ENCODE measurements around the gene CCDC126. TPM values are rescaled to one million over a fixed set of nuclear protein-coding genes. Genes with fewer than 3 reads are reported as not detected.

CCDC126 gene
- total and polyA plus RNA-seq, 2 of the 4 experiments (the other 2 are of a cell fraction): 4.1 to 5.6 TPM

DNA sequence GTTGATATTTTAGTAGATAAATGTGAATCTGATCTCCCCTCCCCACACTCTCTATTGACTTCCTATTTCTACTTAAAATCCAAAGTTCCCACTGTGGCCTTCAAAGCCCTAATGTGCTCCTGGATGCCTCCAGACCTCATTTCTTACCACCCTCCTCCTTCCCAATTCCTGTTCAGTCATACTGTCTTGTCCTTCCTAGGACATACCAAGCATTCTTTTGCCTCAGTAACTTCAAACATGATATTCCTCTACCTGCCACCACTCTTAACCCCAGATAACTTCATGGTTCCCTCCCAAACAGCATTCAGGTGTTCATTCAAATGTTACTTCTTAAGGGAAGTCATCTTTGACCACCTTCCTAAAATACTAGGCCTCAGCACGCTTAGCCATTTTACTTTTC lies 48.6 kb downstream of the CCDC126 start:
- no CpG with 5 or more reads among the region's 1 CpG for WGBS, 2 experiments (ENCODE audit: extremely low coverage in 2 of 2, insufficient read length in 1 of 2)
- Histone ChIP-seq H2AFZ (replicated peaks; ENCODE audit: low read length, poor library complexity) (no peak overlapping the region), H3K4me2 (ENCODE audit: low read depth, low read length) (no peak overlapping the region), H4K20me1 (ENCODE audit: insufficient read depth, low read length) (no peaks in the 10 kb centered on the region), H4K8ac (ENCODE audit: low read depth in 2 of 2, low read length in 2 of 2) (no peak overlapping the region), H2AK9ac (replicated peaks; ENCODE audit: low read depth, low read length, poor library complexity) (no peak overlapping the region), H2BK20ac (ENCODE audit: low read depth, low read length) (no peak overlapping the region), H2BK5ac (ENCODE audit: low read depth, low read length, poor library complexity, severe bottlenecking) (no peak overlapping the region), H3K14ac (replicated peaks; ENCODE audit: low read depth, low read length) (0 out of 2 replicates have a peak overlapping the region, but pooled peaks have one; percentile 15), H3K18ac (ENCODE audit: low read depth, low read length) (no peak overlapping the region), H3K9me1 (ENCODE audit: insufficient read depth, low read length) (no peaks in the 10 kb centered on the region), H3K9ac (ENCODE audit: low read depth, low read length) (no peak overlapping the region), H4K91ac (ENCODE audit: insufficient read depth, low read depth, low read length) (no peak overlapping the region), H3K4me1 (ENCODE audit: control insufficient read depth, insufficient read depth, low read length) (no peaks in the 10 kb centered on the region), H2BK120ac (ENCODE audit: low read depth, low read length) (no peak overlapping the region), H3K9me3 (ENCODE audit: control insufficient read depth, insufficient read depth, low read length) (no peaks in the 10 kb centered on the region), H3K4ac (ENCODE audit: low read depth, low read length) (no peak overlapping the region), H2AK5ac (ENCODE audit: low read depth, low read length) (no peak overlapping the region), H4K5ac (ENCODE audit: low read depth, low read length) (no peak overlapping the region), H3K4me3 (ENCODE audit: insufficient read depth, low read depth, low read length) (no peak overlapping the region), H3K27ac (ENCODE audit: insufficient read depth, low read length) (no peak overlapping the region), H3K56ac (ENCODE audit: extremely low read depth, insufficient read depth, low read length) (no peak overlapping the region), H3K23ac (ENCODE audit: low read depth, low read length) (no peak overlapping the region), H3K79me1 (ENCODE audit: low read depth in 1 of 2, low read length in 2 of 2) (no peaks in the 10 kb centered on the region), H3K27me3 (ENCODE audit: control insufficient read depth, insufficient read depth, low read length) (no peaks in the 10 kb centered on the region), H2BK15ac (ENCODE audit: low read depth, low read length) (no peak overlapping the region), H3K36me3 (ENCODE audit: control insufficient read depth, insufficient read depth, low read length) (no peaks in the 10 kb centered on the region)
- TF ChIP-seq CEBPB (IDR thresholded peaks at IDR 0.05; ENCODE audit: low read depth, low read length) (no peak), MAFK (IDR thresholded peaks at IDR 0.05; ENCODE audit: low read depth, low read length) (no peak), RAD21 (IDR thresholded peaks at IDR 0.05; ENCODE audit: low read length) (no peak), FOS (IDR thresholded peaks at IDR 0.05; ENCODE audit: low read depth, low read length) (no peak), CHD1 (IDR thresholded peaks at IDR 0.05; ENCODE audit: low read depth, low read length) (no peak), SMC3 (IDR thresholded peaks at IDR 0.05; ENCODE audit: low read depth, low read length) (no peak), RFX5 (IDR thresholded peaks at IDR 0.05; ENCODE audit: low read depth, low read length) (no peak), NFE2L2 (IDR thresholded peaks at IDR 0.05; ENCODE audit: low read depth, low read length) (no peak), BHLHE40 (IDR thresholded peaks at IDR 0.05; ENCODE audit: low read depth, low read length) (no peak), MXI1 (IDR thresholded peaks at IDR 0.05; ENCODE audit: borderline replicate concordance, low read depth, low read length) (no peak)
- TF ChIP-seq, protein P1, sequence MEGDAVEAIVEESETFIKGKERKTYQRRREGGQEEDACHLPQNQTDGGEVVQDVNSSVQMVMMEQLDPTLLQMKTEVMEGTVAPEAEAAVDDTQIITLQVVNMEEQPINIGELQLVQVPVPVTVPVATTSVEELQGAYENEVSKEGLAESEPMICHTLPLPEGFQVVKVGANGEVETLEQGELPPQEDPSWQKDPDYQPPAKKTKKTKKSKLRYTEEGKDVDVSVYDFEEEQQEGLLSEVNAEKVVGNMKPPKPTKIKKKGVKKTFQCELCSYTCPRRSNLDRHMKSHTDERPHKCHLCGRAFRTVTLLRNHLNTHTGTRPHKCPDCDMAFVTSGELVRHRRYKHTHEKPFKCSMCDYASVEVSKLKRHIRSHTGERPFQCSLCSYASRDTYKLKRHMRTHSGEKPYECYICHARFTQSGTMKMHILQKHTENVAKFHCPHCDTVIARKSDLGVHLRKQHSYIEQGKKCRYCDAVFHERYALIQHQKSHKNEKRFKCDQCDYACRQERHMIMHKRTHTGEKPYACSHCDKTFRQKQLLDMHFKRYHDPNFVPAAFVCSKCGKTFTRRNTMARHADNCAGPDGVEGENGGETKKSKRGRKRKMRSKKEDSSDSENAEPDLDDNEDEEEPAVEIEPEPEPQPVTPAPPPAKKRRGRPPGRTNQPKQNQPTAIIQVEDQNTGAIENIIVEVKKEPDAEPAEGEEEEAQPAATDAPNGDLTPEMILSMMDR (conservative IDR thresholded peaks at IDR 0.05; ENCODE audit: low read depth, low read length): no peak
- POLR2A ChIA-PET (ENCODE audit: unreplicated experiment): no interaction called here
- no peak for DNase-seq
- ATAC-seq (ENCODE audit: low read depth): no peak
- CTCF ChIA-PET: no interaction called here
- dilution Hi-C loops (cut with HindIII; ENCODE audit: low sequenced_read_pairs, unreplicated experiment): no loop called here
- in situ Hi-C loops (cut with MboI; ENCODE audit: low sequenced_read_pairs): no loop called here
- no TSS peak for BruUV-seq (replicated peaks)
- intact Hi-C loops (cut with micrococcal nuclease): no loop called here

All from IMR-90 (cell line).